Stimulated activated naive B cell treated with anti-CD40 and anti-IgM and Interleukin-4, amounts not matched to agents 10 μg/mL and 1 μg/mL and 100 μg/mL, for 72 hours (primary cell): ENCODE measurements around the gene FZD1.

Experiments used
- ATAC-seq, 2 donors: fragments of 150-1000 bp; cut with Tn5 transposase; replicated peaks; 2 replicates each; pipeline ENCODE4 v1.10.0; 2021; ENCODE audit warnings: moderate library complexity in 1 of 2
- DNase-seq: peaks from one replicate; pipeline ENCODE4 v3.0.0; 2021
- H3K27ac Mint-ChIP-seq: one replicate; pipeline ENCODE4 v1.8.0; 2022; ENCODE audit warnings: mild to moderate bottlenecking, mixed read lengths
- H3K27me3 Mint-ChIP-seq, 2 donors: one replicate each; pipeline ENCODE4 v1.8.0; 2022; ENCODE audit warnings: mixed read lengths in 2 of 2
- H3K36me3 Mint-ChIP-seq, 2 donors: one replicate each; pipeline ENCODE4 v1.8.0; 2022; ENCODE audit warnings: mixed read lengths in 2 of 2, mild to moderate bottlenecking in 1 of 2
- H3K4me1 Mint-ChIP-seq, 2 donors: one replicate each; pipeline ENCODE4 v1.8.0; 2022; ENCODE audit warnings: mixed read lengths in 2 of 2, mild to moderate bottlenecking in 1 of 2
- H3K4me3 Mint-ChIP-seq, 2 donors: one replicate each; pipeline ENCODE4 v1.8.0; 2022; ENCODE audit warnings: mild to moderate bottlenecking in 2 of 2, mixed read lengths in 2 of 2, moderate library complexity in 1 of 2
- H3K9me3 Mint-ChIP-seq, 2 donors: one replicate each; pipeline ENCODE4 v1.8.0; 2022; ENCODE audit warnings: mixed read lengths in 2 of 2, mild to moderate bottlenecking in 1 of 2

Gene FZD1

DNA sequence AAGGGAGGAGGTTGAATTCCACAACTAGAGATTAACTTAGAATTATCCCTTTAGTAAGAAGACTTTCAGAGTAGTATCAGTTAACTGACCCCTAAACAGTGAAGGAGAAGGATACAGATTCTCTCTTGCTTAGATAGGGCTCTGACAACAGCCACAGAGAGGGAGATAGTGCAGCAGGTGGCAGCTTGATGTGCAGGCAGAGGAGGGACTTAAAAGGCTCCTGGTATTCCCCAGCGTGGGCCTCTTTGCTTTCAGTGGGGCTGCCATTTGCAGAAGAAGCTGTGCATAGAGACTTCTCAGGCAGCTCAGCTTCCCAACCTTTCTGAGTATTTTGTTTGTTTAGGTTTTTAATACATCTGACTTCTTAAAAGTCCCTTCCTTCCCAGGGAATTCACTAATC lies 16.0 kb downstream of the FZD1 start:
- Mint-ChIP-seq H3K9me3 (no peaks in the 10 kb centered on the region), H3K36me3 (no peaks in the 10 kb centered on the region), H3K4me3 (no peak overlapping the region), H3K27ac (no peak overlapping the region), H3K4me1 (no peaks in the 10 kb centered on the region), H3K27me3 (peaks cover 16 to 28% of the 10 kb centered on the region in 2 donors)
- DNase-seq = no peak
- peak in 1 of 2 donors; percentile 28 for ATAC-seq

DNA sequence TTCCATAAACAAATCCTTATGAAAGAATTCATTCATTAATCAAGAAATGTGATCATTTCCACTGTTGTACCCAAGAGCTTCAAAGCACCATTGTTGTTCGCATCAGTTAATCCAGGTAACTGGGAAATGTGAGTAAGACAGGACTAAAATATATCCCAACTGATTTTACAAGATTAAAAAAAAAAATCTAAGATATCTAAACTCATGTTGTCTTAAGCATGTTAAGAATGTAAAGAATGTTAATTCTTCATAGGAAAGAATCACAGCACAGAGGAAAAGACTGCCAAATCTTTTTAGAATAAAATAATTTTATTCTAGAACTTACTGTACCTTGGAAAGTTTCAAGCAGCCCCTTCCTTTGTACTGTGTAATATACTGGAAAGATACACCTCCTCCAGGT lies 16.4 kb downstream of the FZD1 start:
- Mint-ChIP-seq H3K4me3 (no peak overlapping the region), H3K27ac (no peak overlapping the region), H3K36me3 (no peaks in the 10 kb centered on the region), H3K27me3 (peaks cover 16 to 28% of the 10 kb centered on the region in 2 donors), H3K4me1 (no peaks in the 10 kb centered on the region), H3K9me3 (no peaks in the 10 kb centered on the region)
- ATAC-seq (no peak), DNase-seq (no peak)

DNA sequence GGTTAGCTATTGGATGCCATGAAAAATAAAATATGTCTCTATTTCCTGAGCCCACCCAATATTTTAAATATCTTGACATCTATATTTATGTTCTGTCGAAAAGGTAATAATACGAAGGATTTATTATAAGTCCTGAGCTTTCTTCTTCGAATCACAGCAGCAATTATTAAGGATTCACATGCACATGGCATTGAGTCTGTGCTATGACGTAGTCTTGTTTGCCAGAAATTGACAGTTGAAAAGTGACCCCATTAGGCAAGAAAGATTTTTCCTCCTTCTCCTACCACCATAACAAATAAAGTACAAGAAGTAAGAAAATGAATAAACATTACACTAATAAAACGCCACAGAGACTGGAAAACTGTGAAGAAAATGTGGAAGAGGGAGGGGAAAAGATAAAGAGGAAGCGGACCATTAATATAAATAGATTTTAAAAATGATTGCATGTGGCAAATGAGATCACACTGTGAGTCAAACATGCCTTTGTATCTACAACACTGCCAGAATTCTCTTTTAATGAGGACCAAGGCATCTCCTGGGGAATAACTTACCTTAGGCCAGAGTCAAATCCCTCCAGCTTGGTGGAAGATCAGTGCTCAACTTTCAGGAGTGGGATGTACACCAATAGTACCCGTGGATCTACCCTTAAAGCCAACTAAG lies 21.6 kb downstream of the FZD1 start:
- DNase-seq (no peak), ATAC-seq (no peak)
- Mint-ChIP-seq H3K4me3 (no peak overlapping the region), H3K36me3 (no peaks in the 10 kb centered on the region), H3K27ac (no peak overlapping the region), H3K4me1 (no peaks in the 10 kb centered on the region), H3K27me3 (peaks cover 11 to 26% of the 10 kb centered on the region in 2 donors), H3K9me3 (no peaks in the 10 kb centered on the region)

DNA sequence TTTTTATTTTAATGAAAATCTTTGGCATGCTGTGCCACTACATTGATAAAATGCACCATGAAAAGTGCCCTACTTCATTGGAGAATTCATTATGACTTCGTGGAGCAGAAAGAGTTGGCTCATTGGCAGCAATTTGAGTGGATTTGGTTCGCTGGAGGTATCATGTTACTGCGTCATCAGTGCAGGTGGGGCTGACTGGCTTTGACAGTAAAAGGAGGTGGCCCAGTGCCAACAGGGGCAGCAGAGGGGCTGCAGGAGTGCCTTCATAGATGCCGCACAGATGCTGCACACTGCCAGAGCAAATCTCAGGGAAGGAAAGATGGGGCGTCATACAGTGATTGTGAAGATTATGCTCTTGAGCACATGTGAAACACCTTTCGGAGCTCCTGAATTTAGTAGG lies 22.2 kb downstream of the FZD1 start:
- Mint-ChIP-seq H3K4me3 (no peak overlapping the region), H3K4me1 (no peaks in the 10 kb centered on the region), H3K9me3 (no peaks in the 10 kb centered on the region), H3K36me3 (no peaks in the 10 kb centered on the region), H3K27ac (no peak overlapping the region), H3K27me3 (peaks cover 10 to 25% of the 10 kb centered on the region in 2 donors)
- ATAC-seq (no peak), DNase-seq (no peak)

DNA sequence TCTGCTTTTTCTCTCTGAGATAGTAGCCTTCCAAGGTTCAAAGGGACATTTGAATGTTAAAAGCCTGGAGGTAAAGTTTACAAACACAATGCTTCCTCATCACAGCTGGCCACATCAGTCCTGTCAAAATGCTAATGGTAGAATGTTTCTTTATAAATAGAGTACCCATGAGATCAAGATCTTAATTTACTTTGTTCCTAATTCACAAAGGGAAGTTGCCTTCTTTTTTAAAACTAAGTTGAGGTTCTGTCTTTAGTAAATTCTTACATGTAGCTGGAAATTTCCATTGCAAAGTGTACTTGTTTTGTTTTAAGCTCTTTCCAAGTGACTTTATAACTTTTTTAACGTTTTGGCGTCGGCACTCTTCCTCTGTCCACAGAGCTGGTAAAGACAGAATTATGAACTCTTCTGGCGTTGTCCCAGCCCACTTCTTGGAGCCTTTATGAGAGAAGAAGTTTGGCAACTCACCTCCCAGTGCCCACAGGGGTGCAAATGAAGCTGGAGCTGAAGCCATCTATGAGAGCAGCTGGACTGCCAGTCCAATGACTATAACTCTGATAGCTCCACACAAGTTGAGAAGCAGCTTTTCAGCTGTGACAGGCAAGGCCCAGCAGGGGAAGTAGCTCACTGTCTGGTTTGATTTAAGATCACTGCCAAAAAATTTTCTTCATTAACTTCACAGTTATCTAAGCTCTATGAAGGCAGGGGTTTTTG lies 23.3 kb downstream of the FZD1 start:
- no peaks in the 10 kb centered on the region for H3K9me3 Mint-ChIP-seq
- no peak for ATAC-seq
- no peaks in the 10 kb centered on the region for H3K36me3 Mint-ChIP-seq
- H3K27me3 Mint-ChIP-seq = peaks cover 7 to 19% of the 10 kb centered on the region in 2 donors
- no peak for DNase-seq
- no peak overlapping the region for H3K27ac Mint-ChIP-seq
- no peak overlapping the region for H3K4me3 Mint-ChIP-seq
- H3K4me1 Mint-ChIP-seq = no peaks in the 10 kb centered on the region

DNA sequence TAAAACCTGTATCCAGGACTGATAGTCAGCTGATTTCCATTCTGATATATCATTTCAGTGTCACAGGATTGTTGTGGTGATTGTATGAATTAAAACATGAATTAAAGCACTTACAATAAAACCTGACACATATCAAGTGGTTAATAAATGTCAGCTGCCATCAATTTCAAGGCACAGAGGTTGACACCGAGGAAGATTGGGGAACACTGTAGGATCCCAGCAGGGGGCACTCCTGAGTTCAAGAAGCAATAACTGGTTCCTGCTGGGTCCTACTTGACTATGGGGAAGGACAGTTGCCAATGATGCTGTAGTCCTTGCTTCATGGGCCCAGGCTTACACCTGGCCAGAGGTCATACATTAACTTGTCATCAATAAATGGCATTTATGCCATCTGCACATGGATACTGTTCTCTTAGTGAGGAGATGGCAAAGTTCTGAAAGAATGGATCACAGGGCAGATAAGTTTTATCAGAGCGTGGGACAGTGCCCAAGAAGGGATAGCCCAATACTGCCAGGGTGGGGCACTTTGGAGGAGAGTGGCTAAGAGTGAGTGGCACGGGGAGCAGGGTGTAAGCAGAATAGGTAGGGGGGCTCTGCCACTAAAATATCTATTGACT lies 24.1 kb downstream of the FZD1 start:
- Mint-ChIP-seq H3K9me3 (no peaks in the 10 kb centered on the region), H3K27ac (no peak overlapping the region), H3K27me3 (peaks cover 14 to 17% of the 10 kb centered on the region in 2 donors), H3K4me3 (no peak overlapping the region), H3K36me3 (no peaks in the 10 kb centered on the region), H3K4me1 (no peaks in the 10 kb centered on the region)
- DNase-seq = no peak
- ATAC-seq = peak; percentile 56 to 57

DNA sequence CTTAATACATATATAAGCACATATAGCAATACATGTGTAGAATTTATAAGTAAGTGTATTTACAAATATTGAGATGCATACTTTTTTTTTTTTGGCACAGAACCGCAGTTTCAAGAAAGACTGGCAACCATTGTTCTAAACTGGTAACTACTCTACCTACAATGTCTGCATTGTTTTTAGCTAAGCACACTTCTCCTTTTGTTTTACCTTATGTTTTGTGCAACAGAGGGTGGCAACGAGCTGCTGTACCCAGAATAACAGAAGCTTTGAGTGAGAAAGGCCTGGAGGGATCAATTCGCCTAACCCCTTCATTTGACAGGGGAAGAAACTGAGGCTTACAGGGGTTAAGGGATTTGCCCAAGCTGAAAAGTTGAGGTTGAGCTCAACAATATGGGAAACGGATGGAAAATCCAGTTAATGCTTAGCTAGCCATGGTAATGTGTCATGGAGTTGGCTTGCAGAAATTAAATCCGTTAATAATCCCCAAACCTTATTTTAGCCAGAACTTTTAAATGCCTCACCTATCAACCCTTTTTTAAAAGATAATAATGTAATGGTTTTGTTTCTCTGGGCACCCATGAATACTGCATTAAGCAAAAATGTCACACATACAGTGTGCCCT lies 25.5 kb downstream of the FZD1 start:
- DNase-seq = no peak
- ATAC-seq = no peak
- Mint-ChIP-seq H3K4me1 (no peaks in the 10 kb centered on the region), H3K27ac (no peak overlapping the region), H3K4me3 (no peak overlapping the region), H3K36me3 (no peaks in the 10 kb centered on the region), H3K9me3 (no peaks in the 10 kb centered on the region), H3K27me3 (peaks cover 14 to 24% of the 10 kb centered on the region in 2 donors)

DNA sequence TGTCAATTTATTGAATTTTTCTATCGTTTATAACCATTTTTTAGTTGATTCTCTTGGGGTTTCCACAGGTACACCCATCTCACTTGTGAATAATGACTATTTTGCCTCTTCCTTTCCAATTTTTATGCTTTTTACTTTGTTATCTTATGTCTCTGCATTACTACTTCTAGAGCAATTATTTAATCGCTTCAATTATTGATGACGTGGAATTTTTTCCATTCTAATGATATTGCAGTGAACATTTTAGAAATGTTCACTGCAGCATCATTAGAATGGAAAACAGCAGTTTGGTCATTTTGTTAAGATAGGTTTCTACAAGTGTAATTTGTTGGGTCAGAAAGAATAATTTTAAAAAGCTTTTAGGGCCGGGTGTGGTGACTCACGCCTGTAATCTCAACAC lies 27.1 kb downstream of the FZD1 start:
- H3K4me1 Mint-ChIP-seq = no peaks in the 10 kb centered on the region
- DNase-seq = no peak
- H3K4me3 Mint-ChIP-seq = no peak overlapping the region
- ATAC-seq = no peak
- no peak overlapping the region for H3K27ac Mint-ChIP-seq
- no peaks in the 10 kb centered on the region for H3K9me3 Mint-ChIP-seq
- H3K27me3 Mint-ChIP-seq = peaks cover 11 to 27% of the 10 kb centered on the region in 2 donors
- no peaks in the 10 kb centered on the region for H3K36me3 Mint-ChIP-seq

DNA sequence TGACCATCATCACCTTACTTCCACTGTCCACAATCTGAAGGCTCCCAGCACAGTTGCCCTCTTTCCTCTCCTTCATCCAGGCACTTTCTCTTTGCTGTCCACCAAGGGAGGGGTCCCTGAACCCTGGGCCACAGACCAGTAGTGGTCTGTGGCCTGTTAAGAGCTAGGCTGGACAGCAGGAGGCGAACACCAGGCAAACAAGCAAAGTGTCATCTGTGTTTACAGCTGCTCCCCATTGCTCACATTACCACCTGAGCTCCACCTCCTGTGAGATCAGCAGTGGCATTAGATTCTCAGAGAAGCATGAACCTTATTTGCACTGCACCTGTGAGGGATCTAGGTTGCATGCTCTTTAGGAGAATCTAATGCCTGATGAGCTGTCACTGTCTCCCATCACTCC lies 27.7 kb downstream of the FZD1 start:
- no peak overlapping the region for H3K27ac Mint-ChIP-seq
- H3K4me1 Mint-ChIP-seq = no peaks in the 10 kb centered on the region
- no peak for ATAC-seq
- no peaks in the 10 kb centered on the region for H3K9me3 Mint-ChIP-seq
- H3K27me3 Mint-ChIP-seq = peaks cover 11 to 24% of the 10 kb centered on the region in 2 donors
- H3K36me3 Mint-ChIP-seq = no peaks in the 10 kb centered on the region
- no peak overlapping the region for H3K4me3 Mint-ChIP-seq
- no peak for DNase-seq

DNA sequence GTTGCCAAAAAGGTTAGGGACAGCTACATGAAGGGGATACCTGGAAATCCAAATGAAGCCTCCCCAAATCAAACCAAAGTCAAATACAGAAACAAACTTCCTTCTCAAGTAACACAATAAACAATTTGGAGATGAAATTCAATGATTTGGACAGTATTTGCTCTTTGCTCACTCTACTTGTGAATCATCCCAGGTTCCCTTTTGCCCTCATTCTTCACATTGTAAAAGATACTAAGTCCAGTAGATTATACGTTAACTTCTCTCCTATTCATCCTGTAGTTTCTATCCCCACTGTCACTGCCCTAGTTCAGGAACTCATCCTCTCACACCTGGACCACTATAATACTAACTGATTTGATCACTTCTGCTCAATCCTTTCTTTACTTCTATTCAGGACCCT lies 28.3 kb downstream of the FZD1 start:
- Mint-ChIP-seq H3K27me3 (peaks cover 11 to 24% of the 10 kb centered on the region in 2 donors), H3K36me3 (no peaks in the 10 kb centered on the region), H3K27ac (no peak overlapping the region), H3K4me1 (no peaks in the 10 kb centered on the region), H3K9me3 (no peaks in the 10 kb centered on the region), H3K4me3 (no peak overlapping the region)
- no peak for ATAC-seq
- no peak for DNase-seq

DNA sequence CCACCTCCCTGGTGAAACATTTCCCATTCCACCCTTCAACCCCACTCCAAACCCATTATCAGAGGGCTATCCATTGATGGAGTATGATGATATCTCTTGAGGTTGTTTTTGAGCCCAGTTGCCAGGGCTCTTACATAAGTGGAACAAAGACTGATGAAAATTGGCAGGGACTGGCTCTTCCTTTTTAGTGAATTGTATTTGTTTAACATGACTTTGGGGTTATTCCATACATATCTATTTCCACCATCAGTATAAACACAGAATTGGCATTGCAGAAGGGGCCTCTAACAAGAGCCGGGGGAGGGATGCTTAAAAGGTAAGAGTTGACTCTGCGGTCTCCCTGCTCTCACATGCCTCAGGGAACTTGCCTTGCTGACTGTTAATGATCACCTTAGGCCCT lies 28.9 kb downstream of the FZD1 start:
- DNase-seq (no peak), ATAC-seq (no peak)
- H3K36me3 Mint-ChIP-seq = no peaks in the 10 kb centered on the region
- H3K4me1 Mint-ChIP-seq = no peaks in the 10 kb centered on the region
- peaks cover 11 to 24% of the 10 kb centered on the region in 2 donors for H3K27me3 Mint-ChIP-seq
- no peak overlapping the region for H3K4me3 Mint-ChIP-seq
- H3K9me3 Mint-ChIP-seq = no peaks in the 10 kb centered on the region
- no peak overlapping the region for H3K27ac Mint-ChIP-seq

DNA sequence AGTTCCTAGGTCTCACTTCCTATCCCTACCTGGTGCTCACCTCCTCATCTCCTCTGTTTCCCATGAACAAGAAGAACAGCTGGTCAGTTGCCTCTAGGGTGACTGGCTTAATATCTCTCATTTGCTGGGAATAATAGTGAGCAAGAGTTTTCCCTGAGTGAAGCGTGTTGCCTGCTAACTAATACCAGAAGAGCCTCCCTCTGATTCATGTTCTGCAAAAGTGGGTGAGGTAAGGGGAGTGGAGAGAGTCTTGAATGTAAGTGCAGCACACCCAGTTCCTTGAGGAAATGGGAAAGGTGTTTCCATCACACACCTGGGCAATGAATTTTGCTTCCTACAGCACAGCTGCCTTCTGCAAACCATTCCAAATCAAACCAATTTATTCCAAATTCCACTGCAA lies 29.6 kb downstream of the FZD1 start:
- H3K4me3 Mint-ChIP-seq = no peak overlapping the region
- no peaks in the 10 kb centered on the region for H3K36me3 Mint-ChIP-seq
- H3K27ac Mint-ChIP-seq = no peak overlapping the region
- ATAC-seq = no peak
- DNase-seq = no peak
- peaks cover 11 to 24% of the 10 kb centered on the region in 2 donors for H3K27me3 Mint-ChIP-seq
- H3K9me3 Mint-ChIP-seq = no peaks in the 10 kb centered on the region
- no peaks in the 10 kb centered on the region for H3K4me1 Mint-ChIP-seq

DNA sequence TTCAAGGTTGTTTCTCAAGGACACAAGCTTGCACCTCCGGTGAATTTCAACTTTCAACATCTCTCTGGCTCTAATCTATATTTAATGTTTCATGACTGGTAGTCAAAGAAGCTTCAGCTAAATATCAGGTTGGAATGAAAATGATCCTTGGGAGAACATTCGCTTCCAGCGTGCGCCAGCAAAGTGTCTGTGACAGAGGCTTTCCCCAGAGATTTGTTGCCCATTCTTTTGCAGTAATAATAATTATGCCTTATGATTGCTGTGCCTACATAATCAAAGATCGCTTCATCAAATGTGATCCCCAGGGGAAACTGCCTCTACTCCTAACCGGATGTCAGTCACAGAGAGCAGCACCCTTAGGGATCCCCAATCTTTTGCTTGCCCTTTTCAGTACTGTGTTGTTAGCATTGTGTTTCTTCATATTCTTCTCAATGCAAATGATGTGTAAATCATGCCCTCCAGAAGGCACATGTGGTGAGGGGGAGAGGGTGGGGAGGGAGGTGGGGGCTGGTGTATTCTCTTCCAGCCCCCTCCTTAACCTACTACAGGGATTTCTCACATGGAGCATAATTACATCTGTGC lies 30.5 kb downstream of the FZD1 start:
- ATAC-seq (no peak), DNase-seq (no peak)
- H3K4me1 Mint-ChIP-seq = no peaks in the 10 kb centered on the region
- no peak overlapping the region for H3K4me3 Mint-ChIP-seq
- H3K9me3 Mint-ChIP-seq = no peaks in the 10 kb centered on the region
- no peak overlapping the region for H3K27ac Mint-ChIP-seq
- peaks cover 11 to 24% of the 10 kb centered on the region in 2 donors for H3K27me3 Mint-ChIP-seq
- no peaks in the 10 kb centered on the region for H3K36me3 Mint-ChIP-seq

DNA sequence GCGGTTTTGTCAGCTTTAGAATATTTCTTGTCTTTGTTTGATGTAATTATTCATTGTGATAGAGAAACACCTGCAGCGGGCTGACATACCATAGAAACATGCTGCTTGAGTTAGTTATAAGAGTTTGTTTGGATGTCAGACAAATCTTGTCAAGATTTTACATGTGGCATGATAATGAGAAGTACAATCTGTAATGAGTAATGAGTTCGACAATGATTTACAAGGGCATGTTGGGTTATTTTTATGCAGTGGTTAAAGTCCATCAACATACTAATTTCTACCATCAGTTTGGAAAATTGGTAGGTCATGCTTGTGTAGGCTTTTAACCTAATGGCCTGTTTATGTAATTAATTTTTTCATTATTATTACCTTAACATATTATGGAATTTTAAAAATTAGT lies 31.3 kb downstream of the FZD1 start:
- Mint-ChIP-seq H3K27ac (no peak overlapping the region), H3K36me3 (no peaks in the 10 kb centered on the region), H3K4me3 (no peak overlapping the region), H3K9me3 (no peaks in the 10 kb centered on the region), H3K27me3 (peaks cover 11 to 24% of the 10 kb centered on the region in 2 donors), H3K4me1 (no peaks in the 10 kb centered on the region)
- DNase-seq (no peak), ATAC-seq (no peak)
